ENCODE data around the gene DEGS2. TPM values are rescaled to one million over a fixed set of nuclear protein-coding genes. Genes with fewer than 3 reads are reported as not detected.

Gene DEGS2
- total and polyA plus RNA-seq, 2 of the 13 experiments (the other 11 are each of a cell fraction or from before 2014, with no cell fraction given) = 0.09 TPM

DNA sequence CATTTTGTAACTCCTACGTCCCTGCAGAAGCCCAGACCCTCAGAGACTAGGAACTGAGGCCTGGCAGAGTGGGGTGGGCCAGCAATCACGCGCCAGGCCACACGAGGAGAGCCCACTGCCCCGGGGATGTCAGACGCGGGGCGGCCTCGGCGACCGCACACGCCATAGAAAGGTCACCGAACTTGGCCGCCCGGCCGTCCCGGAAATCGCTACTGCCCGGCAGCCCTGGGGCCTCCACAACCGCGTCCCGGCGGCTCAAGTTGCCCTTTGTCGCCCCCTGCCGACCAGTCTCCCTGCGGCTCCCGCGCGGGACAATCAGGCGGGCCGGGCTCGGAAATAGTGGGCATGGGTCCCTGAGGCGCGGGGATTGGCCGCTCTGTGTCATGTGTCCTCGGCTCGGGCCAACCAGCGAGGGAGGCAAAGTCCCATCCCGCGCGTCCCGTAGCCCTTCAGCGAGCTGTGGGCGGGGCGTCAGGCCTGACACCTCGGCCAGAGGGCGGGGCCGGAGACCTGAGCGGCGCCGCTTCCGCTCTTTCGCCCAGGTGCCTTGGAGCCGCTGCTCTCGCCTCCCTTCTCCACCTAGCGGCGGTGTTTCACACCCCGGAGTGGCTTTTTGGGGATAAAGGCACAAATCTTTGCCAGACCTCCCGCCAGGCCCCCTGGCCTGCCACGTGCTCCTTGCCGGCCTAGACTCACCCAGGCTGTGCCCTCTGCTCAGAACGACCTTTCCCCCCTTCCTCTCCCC, 33.4 kb upstream of the DEGS2 start (continued):
- TF ChIP-seq ZFP36L2 (CRISPR knock-in tag; IDR thresholded peaks at IDR 0.05) (no peak), SP5 (CRISPR knock-in tag; IDR thresholded peaks at IDR 0.05; ENCODE audit: borderline replicate concordance, low read depth) (peak; percentile 79), SIX1 (CRISPR knock-in tag; IDR thresholded peaks at IDR 0.05; ENCODE audit: borderline replicate concordance) (0 out of 2 replicates have a peak, but pooled peaks have one; percentile 12), KMT2A (CRISPR knock-in tag; IDR thresholded peaks at IDR 0.05) (peak; percentile 83; the same call in 1 of the 2 replicates), PITX1 (CRISPR knock-in tag; IDR thresholded peaks at IDR 0.05) (peak; percentile 58; the same call in 1 of the 2 replicates), REXO4 (CRISPR knock-in tag; IDR thresholded peaks at IDR 0.05; ENCODE audit: borderline replicate concordance) (no peak), ZNF749 (CRISPR knock-in tag; IDR thresholded peaks at IDR 0.05; ENCODE audit: borderline replicate concordance) (peak; percentile 43; the same call in 1 of the 2 replicates), ZNF678 (CRISPR knock-in tag; IDR thresholded peaks at IDR 0.05) (no peak), PAF1 (CRISPR knock-in tag; IDR thresholded peaks at IDR 0.05) (no peak), ARHGAP35 (CRISPR knock-in tag; IDR thresholded peaks at IDR 0.05; ENCODE audit: borderline replicate concordance) (peak; percentile 11; the same call in 1 of the 2 replicates), ATAD3A (CRISPR knock-in tag; IDR thresholded peaks at IDR 0.05) (no peak), GATAD2A (CRISPR knock-in tag; IDR thresholded peaks at IDR 0.05) (peak; percentile 71), ASH2L (IDR thresholded peaks at IDR 0.05; ENCODE audit: insufficient read length, low read depth, low read length) (peak; percentile 66), KDM6A (CRISPR knock-in tag; IDR thresholded peaks at IDR 0.05; ENCODE audit: low read depth) (no peak), IKZF1 (IDR thresholded peaks at IDR 0.05) (no peak), POLR2AphosphoS2 (IDR thresholded peaks at IDR 0.05; ENCODE audit: low read depth, low read length) (no peak), SALL2 (CRISPR knock-in tag; IDR thresholded peaks at IDR 0.05) (peak; percentile 85; the same call in 1 of the 2 replicates)
- TF ChIP-seq, protein P1, sequence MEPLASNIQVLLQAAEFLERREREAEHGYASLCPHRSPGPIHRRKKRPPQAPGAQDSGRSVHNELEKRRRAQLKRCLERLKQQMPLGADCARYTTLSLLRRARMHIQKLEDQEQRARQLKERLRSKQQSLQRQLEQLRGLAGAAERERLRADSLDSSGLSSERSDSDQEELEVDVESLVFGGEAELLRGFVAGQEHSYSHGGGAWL (CRISPR knock-in tag; IDR thresholded peaks at IDR 0.05) = no peak; the same call in none of the 2 replicates
- TF ChIP-seq, protein P2, sequence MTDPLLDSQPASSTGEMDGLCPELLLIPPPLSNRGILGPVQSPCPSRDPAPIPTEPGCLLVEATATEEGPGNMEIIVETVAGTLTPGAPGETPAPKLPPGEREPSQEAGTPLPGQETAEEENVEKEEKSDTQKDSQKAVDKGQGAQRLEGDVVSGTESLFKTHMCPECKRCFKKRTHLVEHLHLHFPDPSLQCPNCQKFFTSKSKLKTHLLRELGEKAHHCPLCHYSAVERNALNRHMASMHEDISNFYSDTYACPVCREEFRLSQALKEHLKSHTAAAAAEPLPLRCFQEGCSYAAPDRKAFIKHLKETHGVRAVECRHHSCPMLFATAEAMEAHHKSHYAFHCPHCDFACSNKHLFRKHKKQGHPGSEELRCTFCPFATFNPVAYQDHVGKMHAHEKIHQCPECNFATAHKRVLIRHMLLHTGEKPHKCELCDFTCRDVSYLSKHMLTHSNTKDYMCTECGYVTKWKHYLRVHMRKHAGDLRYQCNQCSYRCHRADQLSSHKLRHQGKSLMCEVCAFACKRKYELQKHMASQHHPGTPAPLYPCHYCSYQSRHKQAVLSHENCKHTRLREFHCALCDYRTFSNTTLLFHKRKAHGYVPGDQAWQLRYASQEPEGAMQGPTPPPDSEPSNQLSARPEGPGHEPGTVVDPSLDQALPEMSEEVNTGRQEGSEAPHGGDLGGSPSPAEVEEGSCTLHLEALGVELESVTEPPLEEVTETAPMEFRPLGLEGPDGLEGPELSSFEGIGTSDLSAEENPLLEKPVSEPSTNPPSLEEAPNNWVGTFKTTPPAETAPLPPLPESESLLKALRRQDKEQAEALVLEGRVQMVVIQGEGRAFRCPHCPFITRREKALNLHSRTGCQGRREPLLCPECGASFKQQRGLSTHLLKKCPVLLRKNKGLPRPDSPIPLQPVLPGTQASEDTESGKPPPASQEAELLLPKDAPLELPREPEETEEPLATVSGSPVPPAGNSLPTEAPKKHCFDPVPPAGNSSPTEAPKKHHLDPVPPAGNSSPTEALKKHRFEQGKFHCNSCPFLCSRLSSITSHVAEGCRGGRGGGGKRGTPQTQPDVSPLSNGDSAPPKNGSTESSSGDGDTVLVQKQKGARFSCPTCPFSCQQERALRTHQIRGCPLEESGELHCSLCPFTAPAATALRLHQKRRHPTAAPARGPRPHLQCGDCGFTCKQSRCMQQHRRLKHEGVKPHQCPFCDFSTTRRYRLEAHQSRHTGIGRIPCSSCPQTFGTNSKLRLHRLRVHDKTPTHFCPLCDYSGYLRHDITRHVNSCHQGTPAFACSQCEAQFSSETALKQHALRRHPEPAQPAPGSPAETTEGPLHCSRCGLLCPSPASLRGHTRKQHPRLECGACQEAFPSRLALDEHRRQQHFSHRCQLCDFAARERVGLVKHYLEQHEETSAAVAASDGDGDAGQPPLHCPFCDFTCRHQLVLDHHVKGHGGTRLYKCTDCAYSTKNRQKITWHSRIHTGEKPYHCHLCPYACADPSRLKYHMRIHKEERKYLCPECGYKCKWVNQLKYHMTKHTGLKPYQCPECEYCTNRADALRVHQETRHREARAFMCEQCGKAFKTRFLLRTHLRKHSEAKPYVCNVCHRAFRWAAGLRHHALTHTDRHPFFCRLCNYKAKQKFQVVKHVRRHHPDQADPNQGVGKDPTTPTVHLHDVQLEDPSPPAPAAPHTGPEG (CRISPR knock-in tag; IDR thresholded peaks at IDR 0.05) = peak; percentile 94
- TF ChIP-seq, protein P3, sequence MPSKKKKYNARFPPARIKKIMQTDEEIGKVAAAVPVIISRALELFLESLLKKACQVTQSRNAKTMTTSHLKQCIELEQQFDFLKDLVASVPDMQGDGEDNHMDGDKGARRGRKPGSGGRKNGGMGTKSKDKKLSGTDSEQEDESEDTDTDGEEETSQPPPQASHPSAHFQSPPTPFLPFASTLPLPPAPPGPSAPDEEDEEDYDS (CRISPR knock-in tag; IDR thresholded peaks at IDR 0.05) = peak; percentile 90
- TF ChIP-seq, protein P4, sequence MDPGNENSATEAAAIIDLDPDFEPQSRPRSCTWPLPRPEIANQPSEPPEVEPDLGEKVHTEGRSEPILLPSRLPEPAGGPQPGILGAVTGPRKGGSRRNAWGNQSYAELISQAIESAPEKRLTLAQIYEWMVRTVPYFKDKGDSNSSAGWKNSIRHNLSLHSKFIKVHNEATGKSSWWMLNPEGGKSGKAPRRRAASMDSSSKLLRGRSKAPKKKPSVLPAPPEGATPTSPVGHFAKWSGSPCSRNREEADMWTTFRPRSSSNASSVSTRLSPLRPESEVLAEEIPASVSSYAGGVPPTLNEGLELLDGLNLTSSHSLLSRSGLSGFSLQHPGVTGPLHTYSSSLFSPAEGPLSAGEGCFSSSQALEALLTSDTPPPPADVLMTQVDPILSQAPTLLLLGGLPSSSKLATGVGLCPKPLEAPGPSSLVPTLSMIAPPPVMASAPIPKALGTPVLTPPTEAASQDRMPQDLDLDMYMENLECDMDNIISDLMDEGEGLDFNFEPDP (CRISPR knock-in tag; conservative IDR thresholded peaks at IDR 0.05) = no peak
- TF ChIP-seq, protein P5, sequence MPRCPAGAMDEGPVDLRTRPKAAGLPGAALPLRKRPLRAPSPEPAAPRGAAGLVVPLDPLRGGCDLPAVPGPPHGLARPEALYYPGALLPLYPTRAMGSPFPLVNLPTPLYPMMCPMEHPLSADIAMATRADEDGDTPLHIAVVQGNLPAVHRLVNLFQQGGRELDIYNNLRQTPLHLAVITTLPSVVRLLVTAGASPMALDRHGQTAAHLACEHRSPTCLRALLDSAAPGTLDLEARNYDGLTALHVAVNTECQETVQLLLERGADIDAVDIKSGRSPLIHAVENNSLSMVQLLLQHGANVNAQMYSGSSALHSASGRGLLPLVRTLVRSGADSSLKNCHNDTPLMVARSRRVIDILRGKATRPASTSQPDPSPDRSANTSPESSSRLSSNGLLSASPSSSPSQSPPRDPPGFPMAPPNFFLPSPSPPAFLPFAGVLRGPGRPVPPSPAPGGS (CRISPR knock-in tag; IDR thresholded peaks at IDR 0.05) = no peak

Data from HepG2 (cell line).